ENCODE results near the gene DAAM2.

The DAAM2 gene

GRCh38 chr6:39850736-39851297 lies 58.6 kb downstream of the DAAM2 start:
- no peak for DNase-seq

DNA sequence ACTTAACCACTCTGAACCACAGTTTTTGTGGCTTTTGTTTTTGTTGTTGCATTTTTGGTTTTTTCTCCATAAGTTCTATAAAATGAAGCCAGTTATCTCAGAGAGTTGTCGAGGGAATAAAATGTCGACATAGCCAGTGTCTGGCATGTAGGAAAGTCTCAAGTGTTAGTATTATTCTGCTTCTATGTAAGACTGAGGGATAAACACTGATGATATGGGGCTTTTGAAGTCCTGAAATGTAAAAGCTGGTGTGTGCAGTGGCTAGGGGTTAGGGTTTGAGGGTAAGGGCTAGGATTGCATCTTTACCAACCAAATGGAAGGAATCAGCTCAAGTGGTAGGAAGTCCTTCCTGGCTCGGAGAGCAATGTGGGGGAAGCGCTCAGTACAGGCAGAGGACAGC lies 59.2 kb downstream of the DAAM2 start:
- DNase-seq: no peak

DNA sequence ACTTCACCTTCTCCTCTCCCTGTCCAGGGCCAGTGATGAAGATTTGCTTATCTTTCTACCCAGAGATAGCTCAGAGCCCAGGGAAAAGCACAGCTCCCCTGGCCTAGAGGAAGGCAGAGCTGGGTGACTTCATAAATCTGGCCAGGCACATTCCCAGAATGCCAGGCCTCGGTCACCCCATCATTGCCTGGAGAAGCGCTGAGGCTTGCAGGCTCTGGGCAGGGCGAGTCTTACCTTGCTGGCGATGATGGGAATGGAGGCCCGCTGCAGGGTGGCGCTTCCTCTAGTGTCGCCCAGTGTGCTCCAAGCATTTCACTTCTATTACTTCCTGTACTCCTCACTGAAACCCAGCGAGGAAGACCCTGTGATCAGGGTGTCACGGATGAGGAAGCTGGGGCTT lies 60.1 kb downstream of the DAAM2 start:
- DNase-seq: no peak

DNA sequence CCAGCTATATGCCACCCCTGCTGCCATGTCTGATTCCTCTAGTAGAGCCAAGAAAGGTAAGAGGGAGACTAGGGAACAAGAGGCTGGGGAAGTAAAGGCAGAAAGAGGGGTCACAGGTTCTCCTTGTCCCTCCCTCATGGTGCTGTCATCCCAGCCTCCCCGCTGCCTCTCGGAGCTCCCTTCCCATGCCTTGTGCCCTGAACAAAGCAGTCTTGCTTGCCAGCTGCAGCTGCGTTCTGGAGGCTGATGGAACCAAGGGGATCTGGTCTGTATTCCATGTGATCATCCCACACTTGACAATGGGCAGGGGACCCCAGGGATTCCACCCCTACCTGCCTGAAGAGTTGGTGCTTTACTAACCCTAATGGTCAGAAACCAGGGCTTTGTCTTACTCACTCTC lies 61.4 kb downstream of the DAAM2 start:
- DNase-seq: no peak

DNA sequence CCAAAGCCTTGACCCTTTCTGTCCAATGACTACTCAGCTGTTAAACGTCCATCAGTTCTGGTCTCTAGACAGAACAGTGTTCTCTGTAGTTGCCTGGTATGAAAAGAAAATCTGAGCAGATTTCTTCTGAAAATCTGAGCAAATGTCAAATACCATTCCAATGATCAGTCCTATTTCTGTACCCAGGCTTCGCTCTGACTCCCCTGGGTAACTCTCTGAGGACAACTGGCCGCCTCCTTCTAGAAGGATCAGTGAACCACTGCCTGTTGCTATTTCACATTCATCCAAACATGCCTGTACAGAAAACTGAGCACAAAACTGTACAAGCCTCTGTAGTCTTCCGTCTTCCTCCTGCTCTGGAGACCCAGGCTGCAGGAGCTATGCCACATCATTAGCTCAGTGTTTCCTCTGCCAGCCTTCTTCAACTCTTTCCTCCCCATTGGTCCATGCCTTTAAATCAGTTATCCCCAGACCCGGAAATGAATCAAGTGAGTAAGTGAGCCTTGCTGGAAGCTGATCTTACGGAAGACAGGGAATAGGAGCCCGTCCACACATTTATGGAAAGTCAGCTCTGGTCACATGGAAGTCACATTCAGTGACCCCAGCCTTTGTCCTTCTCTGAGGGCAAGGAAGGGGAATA lies 63.3 kb downstream of the DAAM2 start:
- DNase-seq: no peak

- DNase-seq: no peak
Measured at GRCh38 chr6:39859025-39859424, 66.8 kb downstream of the DAAM2 start.

DNA sequence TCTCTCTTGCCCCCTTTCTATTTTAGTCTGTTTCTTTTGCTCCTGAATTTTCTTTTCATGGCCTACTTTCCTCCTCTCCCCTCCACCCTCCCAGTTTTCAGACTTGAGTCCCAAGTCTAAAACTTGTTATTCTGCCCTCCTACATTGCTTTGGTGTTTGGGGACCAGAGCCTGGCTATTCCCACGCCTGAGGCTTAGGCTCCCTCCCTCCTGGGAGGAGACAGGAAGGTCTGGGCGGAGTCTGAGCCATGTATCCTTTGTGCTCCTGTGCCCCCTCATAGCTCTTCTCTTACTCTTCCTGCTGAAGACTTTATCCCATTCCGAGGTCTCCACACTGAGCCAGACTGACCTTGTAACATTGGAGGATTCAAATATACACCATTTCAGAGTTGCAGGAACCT lies 69.5 kb downstream of the DAAM2 start:
- DNase-seq: no peak

DNA sequence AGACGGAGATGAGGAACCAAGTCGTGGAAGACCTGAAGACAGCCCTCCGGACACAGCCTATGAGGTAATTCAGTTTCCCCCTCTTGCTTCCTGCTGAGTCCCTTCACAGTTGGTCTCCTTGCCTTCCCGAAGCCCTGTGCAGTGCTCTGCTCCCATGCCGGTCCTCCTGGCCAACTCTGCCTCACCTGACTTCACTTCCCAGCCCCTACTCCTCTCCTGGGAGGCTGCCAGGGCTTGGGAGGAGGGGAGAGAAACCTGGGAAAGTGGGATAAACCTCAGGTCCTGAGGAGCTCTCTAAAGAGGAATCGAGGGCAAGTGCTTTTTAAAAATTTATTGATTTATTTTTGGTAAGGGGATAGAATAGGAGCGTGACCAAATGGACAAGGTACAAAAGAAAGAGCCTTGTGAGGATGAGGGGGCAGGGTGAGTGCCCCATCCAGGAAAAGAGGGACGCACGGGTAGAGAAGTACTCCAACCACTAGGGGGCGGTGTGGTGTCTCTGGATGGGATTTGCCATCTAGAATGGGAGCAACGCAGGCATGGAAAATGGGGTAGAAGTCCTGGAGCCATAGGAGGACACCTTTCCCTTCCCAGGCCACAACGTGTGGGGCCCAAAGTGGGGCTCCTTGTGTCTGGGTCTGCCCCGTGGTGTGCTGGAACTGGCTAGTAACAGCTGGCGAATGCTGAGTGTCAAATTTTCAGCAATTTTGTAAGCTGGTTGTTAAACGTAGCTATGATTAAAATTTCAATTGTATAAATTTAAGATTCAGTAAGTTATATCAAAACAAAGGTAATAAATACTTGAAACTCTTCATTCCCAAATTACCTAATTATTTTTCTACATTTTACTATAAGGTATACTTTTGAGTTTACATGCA lies 73.1 kb downstream of the DAAM2 start:
- DNase-seq: no peak

GRCh38 chr6:39867592-39867991 lies 75.4 kb downstream of the DAAM2 start:
- no peak for DNase-seq

DNA sequence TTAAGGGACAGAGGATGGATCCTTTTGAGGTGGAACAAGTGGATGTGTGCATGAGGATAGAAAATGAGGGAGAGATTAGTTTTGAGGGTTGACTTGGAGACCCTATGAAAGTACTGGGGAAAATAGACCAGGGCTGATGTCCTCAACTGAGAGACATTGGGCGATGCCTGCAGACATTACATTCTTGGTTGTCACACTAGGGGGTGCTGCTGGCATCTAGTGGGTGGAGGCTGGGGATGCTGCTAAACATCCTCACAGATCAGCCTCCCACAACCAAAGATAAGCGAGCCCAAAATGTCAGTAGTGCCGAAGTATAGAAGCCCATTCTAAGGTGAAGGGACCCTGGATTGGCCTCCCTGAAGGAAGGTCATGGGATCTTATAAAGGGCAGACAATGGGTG lies 78.8 kb downstream of the DAAM2 start:
- DNase-seq: no peak

DNA sequence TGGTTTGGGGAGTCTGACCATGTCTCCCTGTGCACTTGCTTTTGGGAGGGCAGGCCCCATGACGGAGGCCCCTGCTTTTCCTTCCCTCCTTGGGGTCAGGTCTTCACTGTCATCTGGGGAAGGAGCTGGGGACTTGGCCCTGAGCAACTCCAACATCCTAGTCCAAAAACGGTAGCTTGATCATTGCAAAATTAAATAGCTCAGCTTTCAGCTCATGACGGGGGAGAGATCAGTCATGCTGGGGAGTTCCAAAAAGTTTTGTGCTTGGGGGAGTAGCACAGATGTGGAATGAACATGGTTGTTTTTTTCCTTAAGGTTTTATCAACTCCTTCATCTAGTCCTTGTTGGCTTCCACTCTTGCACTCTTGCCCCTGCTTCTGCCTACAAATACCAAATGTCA lies 81.3 kb downstream of the DAAM2 start:
- no peak for DNase-seq

GRCh38 chr6:39876111-39876510 lies 83.9 kb downstream of the DAAM2 start:
- DNase-seq: no peak

DNA sequence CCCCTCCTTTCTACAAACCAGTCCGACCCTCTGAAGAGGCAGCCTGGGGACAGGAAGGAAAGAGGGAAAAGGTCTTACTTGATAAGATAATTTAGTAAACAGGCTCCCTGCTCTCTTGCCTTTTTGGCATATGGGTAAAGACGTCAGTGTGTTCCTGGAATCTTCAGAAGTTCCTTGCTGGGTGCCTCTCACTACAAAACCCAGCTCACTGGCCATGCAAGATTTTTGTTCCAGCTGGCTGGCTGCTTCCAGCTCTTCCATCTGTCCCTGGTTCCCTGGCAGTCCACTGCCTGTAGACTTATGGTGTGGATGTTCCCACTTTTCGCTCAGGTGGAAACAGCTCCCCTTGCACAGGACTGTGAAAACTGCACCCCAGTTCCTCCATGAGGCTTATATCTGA lies 84.7 kb downstream of the DAAM2 start:
- DNase-seq: no peak

- no peak for DNase-seq
Measured at GRCh38 chr6:39879535-39879934, 87.4 kb downstream of the DAAM2 start.

DNA sequence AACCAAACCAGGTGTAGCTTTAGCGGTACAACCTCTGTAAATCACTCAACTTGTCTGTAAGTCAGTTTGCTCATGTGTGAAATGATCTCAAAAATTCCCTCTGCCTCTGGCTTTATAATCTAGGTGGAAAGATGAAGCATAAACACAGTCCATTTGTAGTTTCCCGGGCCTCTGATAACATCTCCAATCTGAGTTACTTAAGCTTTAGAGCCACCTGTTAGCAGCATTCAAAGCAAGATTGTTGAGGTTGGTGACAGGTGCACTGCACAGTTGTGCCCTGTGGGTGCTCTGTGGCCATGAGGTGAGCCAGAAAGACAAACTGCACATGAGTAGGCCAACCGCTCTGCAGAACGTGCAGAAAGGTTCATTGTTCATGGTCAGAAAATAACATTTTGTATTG lies 88.4 kb downstream of the DAAM2 start:
- no peak for DNase-seq

- peak; percentile 70 for DNase-seq
Measured at GRCh38 chr6:39881851-39882530, 89.8 kb downstream of the DAAM2 start.

DNA sequence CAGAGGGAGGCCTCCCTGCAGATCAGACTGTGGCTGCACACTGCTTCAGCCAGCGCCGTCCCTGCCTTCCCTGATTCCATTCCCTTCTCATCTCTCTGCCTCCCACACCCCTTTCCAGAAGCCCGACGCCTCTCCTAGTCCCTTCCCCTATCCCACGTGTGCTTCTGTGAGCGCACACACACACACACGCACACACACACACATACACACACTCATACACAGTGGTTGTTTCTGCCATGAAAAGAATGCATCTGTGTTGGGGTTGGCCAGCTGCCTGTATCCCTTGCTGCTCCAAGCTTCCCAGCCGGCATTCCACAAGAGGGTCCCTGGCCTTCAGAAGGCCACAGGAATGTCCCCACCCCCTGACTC lies 90.3 kb downstream of the DAAM2 start:
- DNase-seq: peak; percentile 89

GRCh38 chr6:39884696-39885095 lies 92.5 kb downstream of the DAAM2 start:
- no peak for DNase-seq

DNA sequence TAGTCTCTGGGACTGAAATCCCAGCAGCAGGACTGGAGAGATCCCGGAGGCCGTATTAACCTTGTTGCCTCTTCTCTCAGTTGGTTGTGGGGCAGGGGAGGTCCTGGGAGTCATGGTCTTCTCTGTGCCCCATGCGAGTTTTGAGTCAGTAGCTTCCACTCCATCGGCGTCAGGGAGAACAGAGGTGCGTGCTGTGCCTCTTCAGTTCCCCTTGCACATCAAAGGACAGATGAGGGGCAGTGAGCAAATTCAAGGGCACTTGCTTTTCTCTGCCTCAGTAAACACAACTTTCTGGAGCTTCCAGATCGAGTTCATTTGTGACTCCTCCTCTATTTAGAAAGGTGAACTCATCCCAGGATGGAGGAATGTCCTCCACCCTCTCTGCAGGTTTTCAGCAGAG lies 93.5 kb downstream of the DAAM2 start:
- no peak for DNase-seq

DNA sequence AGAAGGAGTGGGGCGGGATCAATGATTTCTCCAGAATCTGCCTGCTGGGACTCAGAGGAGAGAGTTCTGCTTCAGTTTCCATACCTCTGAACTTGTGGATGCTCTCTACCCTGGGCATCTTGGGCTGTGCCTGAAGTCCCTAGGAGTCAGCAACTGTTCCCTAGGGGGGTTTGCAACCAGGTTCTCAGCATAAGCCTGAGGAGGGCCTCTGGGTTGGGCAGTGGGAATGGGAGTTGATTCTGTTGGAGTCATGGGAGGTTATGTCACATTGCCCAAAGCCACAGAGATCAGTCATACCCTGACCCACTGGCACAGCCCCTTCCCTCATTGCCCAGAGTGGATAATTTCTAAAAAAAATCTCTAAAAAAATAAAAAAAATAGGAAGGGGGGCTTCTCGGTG lies 94.7 kb downstream of the DAAM2 start:
- no peak for DNase-seq

- DNase-seq: peak; percentile 79
Measured at GRCh38 chr6:39887692-39888450, 95.7 kb downstream of the DAAM2 start.

GRCh38 chr6:39889229-39889628 lies 97.1 kb downstream of the DAAM2 start:
- no peak for DNase-seq

GRCh38 chr6:39891353-39891752 lies 99.2 kb downstream of the DAAM2 start:
- DNase-seq: no peak

All from left hindlimb (tissue), 1 donor.